ENCODE results near the gene MED14.

MED14 gene

DNA sequence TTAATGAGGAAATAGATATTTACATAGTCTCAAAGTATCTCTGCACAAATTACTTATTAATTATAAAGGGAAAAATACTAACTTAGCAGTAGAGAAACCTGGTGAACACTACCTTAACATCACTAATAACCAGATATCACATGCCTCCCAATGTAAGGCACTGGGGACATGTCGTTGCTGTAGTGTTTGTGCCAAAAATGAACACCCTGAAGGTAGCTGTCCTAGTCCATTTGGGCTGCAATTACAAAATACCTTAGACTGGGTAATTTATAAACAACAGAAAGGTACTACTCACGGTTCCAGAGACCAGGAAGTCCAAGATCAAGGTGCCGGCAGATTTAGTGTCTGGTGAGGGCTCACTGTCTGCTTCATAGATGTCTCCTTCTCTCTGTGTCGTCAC lies 122.8 kb downstream of the MED14 start:
- DNase-seq, result no peak

- DNase-seq, result no peak
These were observed 128.0 kb downstream of the MED14 start for GRCh38 chrX:40607381-40607780.

GRCh38 chrX:40603446-40603845 lies 131.9 kb downstream of the MED14 start:
- no peak for DNase-seq
